ENCODE data around the gene OTUB2.
A peak's percentile ranks its signal among the peaks of the same experiment; 100 is the strongest.

Gene OTUB2

GRCh38 chr14:93996130-93996695, 29.9 kb upstream of the OTUB2 start:
- DNase-seq (ENCODE audit: low read depth in 2 of 2) = no peak

- DNase-seq (ENCODE audit: low read depth in 2 of 2) = no peak
Observed at GRCh38 chr14:93997082-93997481, 29.1 kb upstream of the OTUB2 start, which contains the start of gene CCDC197. Gene CCDC197 (plus strand): TSS chr14:93997301. CDS start chr14:93998132, 831 bp downstream.

GRCh38 chr14:93997916-93998870, 27.9 kb upstream of the OTUB2 start:
- no peak for DNase-seq (ENCODE audit: low read depth in 2 of 2)

- no peak for DNase-seq (ENCODE audit: low read depth in 2 of 2)
Observed at GRCh38 chr14:93998871-93999403, 27.2 kb upstream of the OTUB2 start.

GRCh38 chr14:93999573-93999972, 26.6 kb upstream of the OTUB2 start:
- no peak for DNase-seq (ENCODE audit: low read depth in 2 of 2)

GRCh38 chr14:94000267-94000666, 25.9 kb upstream of the OTUB2 start:
- no peak for DNase-seq (ENCODE audit: low read depth in 2 of 2)

DNA sequence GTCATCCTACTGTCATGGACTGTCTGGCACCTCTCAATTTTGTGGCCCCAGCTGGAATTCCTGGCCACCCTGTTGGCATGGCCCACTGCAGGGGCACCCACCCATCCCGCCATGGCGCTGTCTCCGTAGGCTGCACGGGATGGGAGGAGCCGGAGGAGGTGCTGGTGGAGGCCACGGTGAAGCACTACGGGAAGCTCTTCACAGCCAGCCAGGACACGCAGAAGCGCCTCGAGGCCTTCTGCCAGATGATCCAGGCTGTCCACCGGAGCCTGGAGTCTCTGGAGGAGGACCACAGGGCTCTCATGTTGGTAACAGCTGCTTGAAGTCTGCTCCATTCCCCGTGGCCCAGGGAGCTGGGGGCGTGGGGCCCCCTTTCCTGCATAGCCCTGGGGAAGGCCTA, 25.1 kb upstream of the OTUB2 start:
- no peak for DNase-seq (ENCODE audit: low read depth in 2 of 2)

GRCh38 chr14:94001501-94002396, 24.4 kb upstream of the OTUB2 start:
- peak; percentile 51 to 53 for DNase-seq (ENCODE audit: low read depth in 2 of 2)

- no peak for DNase-seq (ENCODE audit: low read depth in 2 of 2)
Observed at GRCh38 chr14:94003397-94003796, 22.7 kb upstream of the OTUB2 start.

DNA sequence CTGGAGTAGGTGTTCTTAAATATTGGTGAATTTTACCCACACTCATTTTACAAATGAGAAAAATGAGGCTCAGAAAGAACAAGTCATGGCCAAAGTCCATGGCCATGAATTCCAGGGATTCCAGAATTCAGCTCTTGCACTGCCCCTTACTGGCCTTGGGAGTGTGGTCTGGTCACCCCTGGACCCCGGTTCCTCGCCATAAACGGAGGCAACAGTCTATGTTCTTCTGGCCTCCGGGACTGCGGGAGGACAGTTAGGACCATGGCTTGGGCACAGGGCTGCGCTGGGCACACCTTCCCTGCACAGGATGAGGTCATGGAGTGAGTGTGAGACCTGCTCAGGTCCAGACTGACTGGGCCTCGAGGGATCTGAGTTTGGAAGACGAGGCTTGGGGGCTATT, 22.1 kb upstream of the OTUB2 start:
- no peak for DNase-seq (ENCODE audit: low read depth in 2 of 2)

GRCh38 chr14:94005324-94006073, 20.6 kb upstream of the OTUB2 start:
- no peak for DNase-seq (ENCODE audit: low read depth in 2 of 2)

DNA sequence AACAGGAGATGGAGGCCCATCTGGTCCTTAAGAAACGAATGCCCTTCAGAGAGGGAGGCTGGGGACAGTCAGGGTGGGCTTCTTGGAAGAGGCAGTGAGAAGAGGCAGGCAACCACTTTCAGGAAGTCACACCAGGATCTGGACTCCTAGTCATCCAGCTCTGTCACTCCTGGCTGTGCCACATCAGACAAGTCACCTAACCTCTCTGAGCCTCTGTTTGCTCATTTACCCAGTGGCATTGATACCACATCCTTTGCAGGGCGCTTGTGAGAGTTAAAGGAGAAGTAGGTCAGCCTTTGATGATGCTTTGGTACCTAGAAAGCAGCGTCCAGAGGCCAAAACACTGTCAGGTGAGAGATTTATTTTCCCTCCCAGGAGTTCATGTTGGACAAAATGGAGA, 17.9 kb upstream of the OTUB2 start:
- DNase-seq (ENCODE audit: low read depth in 2 of 2) = no peak

DNA sequence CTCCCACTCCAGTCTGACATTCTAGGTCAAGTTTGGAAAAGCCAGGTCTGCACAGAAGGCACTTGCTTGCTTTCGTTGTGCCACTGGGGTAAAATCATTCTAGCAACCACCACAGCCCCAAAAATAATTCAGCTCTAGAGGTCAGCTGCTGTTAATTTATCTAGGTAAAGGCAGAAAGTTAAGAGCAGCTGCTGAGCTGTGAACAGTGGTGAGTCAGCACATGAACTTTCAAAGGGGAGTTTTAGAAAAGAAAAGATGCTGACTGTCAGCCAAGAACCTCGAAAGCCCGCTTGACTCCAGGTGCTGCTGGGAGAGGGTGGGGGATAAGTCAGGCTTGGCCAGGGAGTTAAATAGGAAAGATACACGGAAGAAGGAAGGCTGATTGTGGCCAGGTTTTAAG, 16.4 kb upstream of the OTUB2 start:
- no peak for DNase-seq (ENCODE audit: low read depth in 2 of 2)

DNA sequence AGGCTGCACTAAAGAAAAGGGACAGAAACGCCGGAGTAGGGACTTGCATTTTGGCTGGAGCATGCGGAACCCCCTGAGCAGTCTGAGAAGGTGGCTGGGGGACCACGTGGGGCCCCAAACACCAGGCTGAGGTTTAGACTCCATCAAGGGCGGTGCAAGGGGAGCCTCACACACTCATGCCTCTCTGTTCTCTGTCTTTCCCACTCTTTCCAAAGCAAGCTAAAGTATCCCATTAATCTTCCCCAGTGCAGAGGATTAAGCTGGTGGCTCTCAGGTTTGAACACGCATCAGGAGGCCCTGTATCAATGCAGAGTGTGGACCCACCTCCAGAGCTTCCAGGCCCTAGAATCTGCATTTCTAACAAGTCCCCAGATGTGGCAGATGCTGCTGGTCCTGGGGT, 15.5 kb upstream of the OTUB2 start:
- DNase-seq (ENCODE audit: low read depth in 2 of 2) = no peak

GRCh38 chr14:94011795-94012194, 14.3 kb upstream of the OTUB2 start:
- no peak for DNase-seq (ENCODE audit: low read depth in 2 of 2)

DNA sequence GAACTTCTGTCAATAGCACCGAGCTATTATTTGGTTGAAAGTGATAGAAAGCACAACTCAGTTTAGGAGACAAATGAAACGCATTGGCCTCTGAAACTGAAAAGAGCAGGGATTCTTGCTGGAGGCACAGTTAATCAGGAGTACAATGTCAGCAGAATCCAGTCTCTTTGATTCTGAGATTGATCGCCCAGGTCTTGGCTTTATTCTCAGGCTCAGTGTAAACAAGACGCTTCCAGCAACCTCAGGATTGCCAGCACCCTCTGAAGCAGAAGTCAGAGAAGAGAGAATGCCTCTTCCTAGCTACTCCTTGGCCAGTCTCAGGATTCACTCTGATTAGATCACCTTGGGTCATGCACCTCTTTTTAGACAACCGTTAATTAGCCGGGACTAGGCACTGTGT, 11.8 kb upstream of the OTUB2 start:
- no peak for DNase-seq (ENCODE audit: low read depth in 2 of 2)

- no peak for DNase-seq (ENCODE audit: low read depth in 2 of 2)
Observed at GRCh38 chr14:94015223-94015622, 10.9 kb upstream of the OTUB2 start.

- DNase-seq (ENCODE audit: low read depth in 2 of 2) = no peak
Observed at GRCh38 chr14:94016446-94016976, 9.6 kb upstream of the OTUB2 start.

DNA sequence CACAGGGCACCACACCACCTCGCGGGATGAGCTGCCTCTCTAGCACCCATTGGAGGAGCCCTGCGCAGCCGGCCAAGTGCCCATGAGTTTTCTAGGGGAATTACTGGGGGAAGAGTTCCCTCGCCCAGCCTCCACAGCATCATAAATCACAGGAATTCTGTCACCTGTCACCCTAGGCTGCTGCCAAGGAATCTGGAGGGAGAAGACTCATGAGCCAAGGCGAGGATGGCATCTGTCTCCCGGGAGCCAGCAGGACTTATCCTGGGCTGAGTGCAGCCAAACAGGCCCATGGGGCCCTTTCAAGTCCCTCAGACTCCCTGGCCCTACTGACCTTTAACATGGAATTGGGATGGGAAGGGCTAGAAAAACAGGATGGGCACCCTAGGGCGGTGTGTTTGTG, 7.8 kb upstream of the OTUB2 start:
- DNase-seq (ENCODE audit: low read depth in 2 of 2) = no peak

- no peak for DNase-seq (ENCODE audit: low read depth in 2 of 2)
Observed at GRCh38 chr14:94019329-94019728, 6.8 kb upstream of the OTUB2 start.

DNA sequence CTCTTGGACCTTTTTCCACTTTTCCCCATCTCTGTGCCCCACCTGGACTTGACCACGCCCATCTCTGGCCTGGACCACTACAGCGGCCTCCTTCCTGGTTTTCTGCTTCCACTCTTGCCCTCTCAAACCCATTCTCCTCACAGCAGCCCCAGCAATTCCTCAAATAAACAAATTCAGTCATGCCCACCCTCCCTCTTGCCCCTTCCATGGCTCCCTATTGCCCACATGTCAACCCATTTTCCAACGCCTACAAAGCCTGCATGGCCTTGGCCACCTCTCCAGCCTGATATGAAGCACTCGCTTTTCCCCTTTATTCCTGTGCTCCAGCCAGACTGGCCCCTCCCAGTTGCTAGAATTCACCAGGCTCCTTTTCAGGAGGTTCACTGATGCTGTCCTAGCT, 5.9 kb upstream of the OTUB2 start:
- no peak for DNase-seq (ENCODE audit: low read depth in 2 of 2)
